BJ (cell line): Measurements from ENCODE around the gene NOXO1. TPM values are rescaled to one million over a fixed set of nuclear protein-coding genes. Genes with fewer than 3 reads are reported as not detected.

Experiments
- CTCF ChIA-PET: fragments of 350-600 bp; formaldehyde crosslinking; extraction: SDS; loops from one replicate; lab custom pipeline; 2021; ENCODE audit warnings: antibody characterized with exemption, inconsistent platforms; lab: Yijun Ruan, JAX
- POLR2A ChIA-PET: fragments of 300-600 bp; sonication (Branson Sonifier 250); formaldehyde crosslinking; extraction: SDS; loops from one replicate; lab custom pipeline; 2021; ENCODE audit warnings: antibody characterized with exemption; lab: Charles Lee
- DNase-seq: peaks from one replicate; pipeline ENCODE4 v3.0.0-alpha.2; 2011; ENCODE audit warnings: low read depth
- H3K27me3 ChIP-seq: 2 replicates; pipeline ENCODE4 v1.6.0; 2011; ENCODE audit warnings: low read length; ENCODE audit not compliant: control insufficient read depth, insufficient read depth
- H3K36me3 ChIP-seq: 2 replicates; pipeline ENCODE4 v1.5.1; 2011; ENCODE audit warnings: low read length; ENCODE audit not compliant: control insufficient read depth, insufficient read depth
- H3K4me3 ChIP-seq: 2 replicates; pipeline ENCODE4 v1.5.1; 2011; ENCODE audit warnings: low read depth, mild to moderate bottlenecking, control low read depth, low read length
- polyA plus RNA-seq: library from polyadenylated mRNA; depleted of rRNA; stranded (reverse); fragments of >200 nt; gene quantifications from 2 replicates; pipeline ENCODE4 v1.2.3, GENCODE V29; 2011
- TF ChIP-seq, protein P1 (sequence below): IDR thresholded peaks from 2 replicates; pipeline ENCODE4 v1.5.1; 2011; ENCODE audit warnings: low read depth, mild to moderate bottlenecking, control low read depth, inconsistent platforms, low read length, moderate library complexity; ENCODE audit not compliant: insufficient read depth

The NOXO1 gene
- polyA plus RNA-seq, 1 experiment = 0.17 TPM

DNA sequence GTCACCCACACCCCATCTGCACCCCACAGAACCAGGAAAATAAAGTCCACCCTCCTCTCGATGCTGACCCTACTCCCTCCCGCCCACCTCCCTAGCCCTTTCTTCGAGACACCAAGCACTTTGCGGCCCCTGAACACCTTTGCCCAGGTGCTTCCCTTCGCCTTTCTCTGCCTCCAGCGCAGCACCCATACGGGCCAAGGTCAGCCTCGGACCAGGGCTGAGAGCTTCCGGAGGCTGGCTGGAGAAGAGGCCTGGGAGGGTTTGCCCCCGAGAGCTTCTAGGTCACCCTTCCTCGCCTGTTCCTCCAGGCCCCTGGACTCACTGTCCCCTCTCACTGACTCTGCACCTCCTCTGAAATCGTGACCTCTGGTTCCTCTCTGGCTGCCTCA, 42.8 kb upstream of the NOXO1 start:
- DNase-seq = no peak
- no peak overlapping the region for H3K4me3 ChIP-seq
- ChIA-PET CTCF (interaction anchor here (0.6 to 4.2 kb wide), 19 partner anchors 8 to 130 kb away, joined by 3 to 34 read pairs (median 8); partner anchors contain the start of genes NTHL1 and TSC2), POLR2A (interaction anchor here (1.5 kb wide), 1 partner anchor 131 kb away, joined by 4 read pairs; the partner anchor contains the start of gene TRAF7)
- TF ChIP-seq, protein P1, sequence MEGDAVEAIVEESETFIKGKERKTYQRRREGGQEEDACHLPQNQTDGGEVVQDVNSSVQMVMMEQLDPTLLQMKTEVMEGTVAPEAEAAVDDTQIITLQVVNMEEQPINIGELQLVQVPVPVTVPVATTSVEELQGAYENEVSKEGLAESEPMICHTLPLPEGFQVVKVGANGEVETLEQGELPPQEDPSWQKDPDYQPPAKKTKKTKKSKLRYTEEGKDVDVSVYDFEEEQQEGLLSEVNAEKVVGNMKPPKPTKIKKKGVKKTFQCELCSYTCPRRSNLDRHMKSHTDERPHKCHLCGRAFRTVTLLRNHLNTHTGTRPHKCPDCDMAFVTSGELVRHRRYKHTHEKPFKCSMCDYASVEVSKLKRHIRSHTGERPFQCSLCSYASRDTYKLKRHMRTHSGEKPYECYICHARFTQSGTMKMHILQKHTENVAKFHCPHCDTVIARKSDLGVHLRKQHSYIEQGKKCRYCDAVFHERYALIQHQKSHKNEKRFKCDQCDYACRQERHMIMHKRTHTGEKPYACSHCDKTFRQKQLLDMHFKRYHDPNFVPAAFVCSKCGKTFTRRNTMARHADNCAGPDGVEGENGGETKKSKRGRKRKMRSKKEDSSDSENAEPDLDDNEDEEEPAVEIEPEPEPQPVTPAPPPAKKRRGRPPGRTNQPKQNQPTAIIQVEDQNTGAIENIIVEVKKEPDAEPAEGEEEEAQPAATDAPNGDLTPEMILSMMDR = no peak
- peaks cover 4% of the 10 kb centered on the region; the same call in 1 of the 2 replicates for H3K27me3 ChIP-seq
- no peaks in the 10 kb centered on the region for H3K36me3 ChIP-seq

DNA sequence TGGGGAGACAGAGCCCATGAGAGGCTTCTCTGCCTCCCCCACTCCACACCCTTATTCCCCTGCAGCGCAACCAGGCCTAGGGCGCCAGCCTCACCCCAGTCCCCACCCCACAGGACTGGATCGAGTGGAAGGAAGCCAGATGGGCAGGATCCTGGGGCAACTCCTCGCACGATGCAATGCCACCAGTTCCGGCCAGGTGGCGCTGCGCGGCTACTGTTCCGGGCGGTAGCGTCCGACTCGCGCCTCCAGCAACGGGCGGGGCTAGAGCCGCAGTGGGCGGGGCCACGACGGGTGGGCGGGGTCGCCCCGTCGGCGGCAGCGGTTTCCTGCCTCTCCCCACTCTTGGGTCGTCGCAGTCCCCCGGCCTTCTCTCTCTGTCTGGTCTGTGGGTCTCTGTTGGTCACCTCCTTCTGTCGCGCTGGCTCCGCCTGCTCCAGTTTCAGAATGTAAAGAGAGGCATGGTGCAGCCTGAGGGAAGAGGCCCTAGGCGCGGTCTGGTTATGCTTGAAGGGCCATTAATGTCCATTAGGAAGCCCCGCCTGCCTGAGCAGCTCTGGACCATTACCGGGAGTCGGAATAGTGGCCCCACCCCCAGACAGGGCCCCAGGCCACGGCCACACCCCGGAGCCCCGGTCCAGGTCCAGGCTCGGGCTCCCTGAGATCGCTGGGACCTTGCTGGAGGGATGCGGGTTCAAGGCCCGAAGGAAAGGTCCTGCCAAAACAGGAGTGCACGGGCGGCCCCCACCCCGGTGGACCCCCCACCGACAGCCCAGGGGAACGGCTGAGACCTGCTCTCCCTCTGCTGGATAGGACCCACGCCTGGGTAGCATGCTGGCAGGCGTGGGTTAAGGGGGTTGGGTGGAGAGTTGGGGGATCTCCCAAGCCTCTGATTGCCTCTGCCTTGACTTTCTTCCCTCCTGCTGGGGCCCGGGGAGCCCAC, 42.1 kb upstream of the NOXO1 start:
- Histone ChIP-seq H3K36me3 (no peaks in the 10 kb centered on the region), H3K4me3 (peak overlapping the region; percentile 18), H3K27me3 (peaks cover 6% of the 10 kb centered on the region; the same call in 1 of the 2 replicates)
- ChIA-PET CTCF (interaction anchor here (0.6 to 4.2 kb wide), 42 partner anchors 9 to 1055 kb away, joined by 3 to 34 read pairs (median 5); partner anchors contain the start of genes NTHL1, TRAF7 and TSC2), POLR2A (interaction anchor here (0.6 to 1.5 kb wide), 3 partner anchors 117 to 153 kb away, joined by 4 to 22 read pairs (median 5); partner anchors contain the start of gene TRAF7)
- TF ChIP-seq, protein P1 = peak; percentile 89
- DNase-seq = no peak

DNA sequence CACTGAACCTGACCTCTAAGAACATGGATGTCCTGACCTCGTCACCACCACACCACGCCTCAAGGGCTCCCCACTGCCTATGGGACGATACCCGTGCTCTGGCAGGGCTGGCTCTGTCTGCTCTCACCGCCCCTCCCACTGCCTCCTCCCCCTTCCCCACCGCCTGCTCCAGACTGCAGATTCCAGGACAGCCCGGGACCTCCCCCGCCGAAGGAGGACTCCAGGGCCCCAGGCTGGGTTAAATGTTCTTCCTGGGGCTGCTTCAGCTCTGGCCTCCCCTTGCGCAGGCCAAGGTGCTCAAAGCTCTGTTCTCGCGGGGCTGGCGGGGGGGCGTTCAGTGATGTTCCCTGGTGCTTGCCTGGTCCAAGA, 41.4 kb upstream of the NOXO1 start:
- TF ChIP-seq, protein P1 = no peak
- Histone ChIP-seq H3K36me3 (no peaks in the 10 kb centered on the region), H3K4me3 (peak overlapping the region; percentile 4), H3K27me3 (peaks cover 6% of the 10 kb centered on the region; the same call in 1 of the 2 replicates)
- DNase-seq = no peak
- POLR2A ChIA-PET = interaction anchor here (0.5 to 0.6 kb wide), 3 partner anchors 43 to 152 kb away, joined by 3 to 22 read pairs (median 5); no protein-coding TSS in a partner anchor
- CTCF ChIA-PET = interaction anchor here (0.6 to 4.2 kb wide), 37 partner anchors 9 to 1054 kb away, joined by 3 to 34 read pairs (median 4); partner anchors contain the start of gene TRAF7

DNA sequence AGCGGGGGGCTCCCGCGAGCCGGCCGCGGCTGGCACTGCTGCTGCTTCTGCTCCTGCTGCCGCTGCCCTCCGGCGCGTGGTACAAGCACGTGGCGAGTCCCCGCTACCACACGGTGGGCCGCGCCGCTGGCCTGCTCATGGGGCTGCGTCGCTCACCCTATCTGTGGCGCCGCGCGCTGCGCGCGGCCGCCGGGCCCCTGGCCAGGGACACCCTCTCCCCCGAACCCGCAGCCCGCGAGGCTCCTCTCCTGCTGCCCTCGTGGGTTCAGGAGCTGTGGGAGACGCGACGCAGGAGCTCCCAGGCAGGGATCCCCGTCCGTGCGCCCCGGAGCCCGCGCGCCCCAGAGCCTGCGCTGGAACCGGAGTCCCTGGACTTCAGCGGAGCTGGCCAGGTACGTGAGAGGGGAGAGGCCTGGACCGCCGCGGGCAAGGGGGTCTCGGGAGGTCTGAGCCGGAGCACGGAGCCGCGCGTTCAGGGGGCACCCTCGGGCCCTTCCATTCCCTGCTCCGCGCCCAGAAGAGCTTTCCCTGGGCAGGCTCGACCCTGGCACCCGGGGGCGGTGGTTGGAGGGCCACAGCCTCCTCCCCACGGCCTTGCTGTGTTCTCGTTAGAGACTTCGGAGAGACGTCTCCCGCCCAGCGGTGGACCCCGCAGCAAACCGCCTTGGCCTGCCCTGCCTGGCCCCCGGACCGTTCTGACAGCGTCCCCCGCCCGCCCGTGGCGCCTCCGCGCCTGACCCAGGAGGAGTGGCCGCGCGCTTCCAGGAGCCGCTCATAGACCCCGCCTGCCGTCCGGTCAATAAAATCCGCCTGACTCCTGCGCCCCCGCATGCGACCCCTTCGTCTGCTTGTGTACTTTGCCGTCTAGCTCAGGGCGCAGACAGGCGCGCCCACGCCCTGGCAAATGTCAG, 38.9 kb upstream of the NOXO1 start:
- ChIA-PET CTCF (interaction anchor here (0.7 to 2.7 kb wide), 6 partner anchors 16 to 133 kb away, joined by 3 to 8 read pairs (median 4); partner anchors contain the start of genes NTHL1, RPS2 and TSC2), POLR2A (no interaction called here)
- Histone ChIP-seq H3K27me3 (peaks cover 6% of the 10 kb centered on the region; the same call in 1 of the 2 replicates), H3K36me3 (no peaks in the 10 kb centered on the region), H3K4me3 (no peak overlapping the region)
- TF ChIP-seq, protein P1 = no peak
- no peak for DNase-seq
